GM23338 (cell line): Measurements from ENCODE around the gene DPP9.

Source experiments
- CREB1 ChIP-seq: fragments of 250-450 bp; sonication (Bioruptor Pico); IDR thresholded peaks from 2 replicates; pipeline ENCODE4 v1.5.0; 2020; ENCODE audit warnings: low read depth, mild to moderate bottlenecking, moderate library complexity
- CTCF ChIP-seq, 2 experiments: fragments of 200-600 bp in 1 of 2; sonication (generic) in 1 of 2; conservative IDR thresholded peaks; 2 replicates each; pipeline versions ENCODE4 v1.5.1 to v1.6.1; 2016 to 2017; ENCODE audit warnings: antibody characterized with exemption in 2 of 2, low read depth in 2 of 2, mild to moderate bottlenecking in 2 of 2, moderate library complexity in 1 of 2
- ETS1 ChIP-seq: IDR thresholded peaks from 2 replicates; pipeline ENCODE4 v1.6.1; 2016; ENCODE audit warnings: antibody characterized with exemption
- EZH2 ChIP-seq: fragments of 200-600 bp; sonication (generic); IDR thresholded peaks from one replicate; pipeline ENCODE4 v1.8.0; 2017; ENCODE audit warnings: antibody characterized with exemption, mild to moderate bottlenecking, low read depth; ENCODE audit not compliant: unreplicated experiment
- EZH2phosphoT487 ChIP-seq: fragments of 200-600 bp; sonication (generic); IDR thresholded peaks from one replicate; pipeline ENCODE4 v1.8.1; 2018; ENCODE audit warnings: antibody characterized with exemption; ENCODE audit not compliant: unreplicated experiment
- JUNB ChIP-seq: IDR thresholded peaks from one replicate; pipeline ENCODE4 v1.6.1; 2016; ENCODE audit warnings: antibody characterized with exemption; ENCODE audit not compliant: unreplicated experiment
- POLR2AphosphoS5 ChIP-seq: IDR thresholded peaks from 2 replicates; pipeline ENCODE4 v1.6.1; 2016; ENCODE audit warnings: antibody characterized with exemption, low read depth
- REST ChIP-seq: IDR thresholded peaks from one replicate; pipeline ENCODE4 v1.6.1; 2018; ENCODE audit warnings: antibody characterized with exemption; ENCODE audit not compliant: unreplicated experiment
- ZNF462 ChIP-seq: fragments of 250-450 bp; sonication (Bioruptor Pico); IDR thresholded peaks from 2 replicates; pipeline ENCODE4 v1.5.0; 2020; ENCODE audit warnings: mild to moderate bottlenecking, moderate library complexity

- TF ChIP-seq POLR2AphosphoS5, result no peak
- TF ChIP-seq CREB1, result no peak
- TF ChIP-seq CTCF (conservative IDR thresholded peaks at IDR 0.05; ENCODE audit: low read depth in 2 of 2), result no peak
- TF ChIP-seq EZH2, result no peak
- no peak for TF ChIP-seq EZH2phosphoT487
- no peak for TF ChIP-seq REST
- no peak for TF ChIP-seq JUNB
- no peak for TF ChIP-seq ZNF462
- no peak for TF ChIP-seq ETS1
Observed at GRCh38 chr19:4638317-4638716, 85.3 kb downstream of the DPP9 start.
